Keratinocyte (primary cell): ENCODE data around the gene EIF3J. TPM values are rescaled to one million over a fixed set of nuclear protein-coding genes. Genes with fewer than 3 reads are reported as not detected.

Source experiments
- DNase-seq: peaks from one replicate; pipeline ENCODE4 v3.0.0-alpha.2; 2011; ENCODE audit warnings: low read depth, missing footprints, low spot score
- FAIRE-seq: peaks from 2 replicates; lab custom pipeline; 2011; peaks lifted over from hg19 to GRCh38; lab: Jason Lieb, UNC
- H2AFZ ChIP-seq: 2 replicates; pipeline ENCODE4 v1.6.0; 2012; ENCODE audit warnings: low read length, control low read depth, inconsistent platforms; ENCODE audit not compliant: control insufficient read depth
- H3K27ac ChIP-seq: 2 replicates; pipeline ENCODE4 v1.5.1; 2011; ENCODE audit warnings: low read length; ENCODE audit not compliant: control insufficient read depth, insufficient read depth
- H3K27me3 ChIP-seq: 3 replicates; pipeline ENCODE4 v1.6.0; 2011; ENCODE audit warnings: low read length; ENCODE audit not compliant: control insufficient read depth, insufficient read depth; ENCODE audit errors: extremely low read depth
- H3K36me3 ChIP-seq, 2 experiments: 2 replicates in 1 of 2; 3 replicates in 1 of 2; pipeline ENCODE4 v1.5.1; 2011; ENCODE audit warnings: low read length in 2 of 2, mild to moderate bottlenecking in 1 of 2; ENCODE audit not compliant: control insufficient read depth in 2 of 2, insufficient read depth in 2 of 2; ENCODE audit errors: extremely low read depth in 1 of 2
- H3K4me1 ChIP-seq: 3 replicates; pipeline ENCODE4 v1.5.1; 2011; ENCODE audit warnings: low read length; ENCODE audit not compliant: control insufficient read depth, insufficient read depth; ENCODE audit errors: extremely low read depth
- H3K4me2 ChIP-seq: 3 replicates; pipeline ENCODE4 v1.6.0; 2011; ENCODE audit warnings: low read depth, low read length; ENCODE audit not compliant: control insufficient read depth, insufficient read depth; ENCODE audit errors: extremely low read depth
- H3K4me3 ChIP-seq, 3 experiments: fragments of 200-600 bp in 1 of 3; sonication (generic) in 1 of 3; 2 replicates in 2 of 3; 3 replicates in 1 of 3; pipeline ENCODE4 v1.5.1; 2011 to 2016; ENCODE audit warnings: low read length in 3 of 3, mild to moderate bottlenecking in 3 of 3, control low read depth in 2 of 3, inconsistent platforms in 1 of 3, low read depth in 1 of 3, mixed read lengths in 1 of 3, mixed run types in 1 of 3, moderate library complexity in 1 of 3; ENCODE audit not compliant: control insufficient read depth in 2 of 3, insufficient read depth in 2 of 3; ENCODE audit errors: extremely low read depth in 1 of 3
- H3K79me2 ChIP-seq: 2 replicates; pipeline ENCODE4 v1.6.0; 2012; ENCODE audit warnings: low read length; ENCODE audit not compliant: control insufficient read depth, insufficient read depth
- H3K9ac ChIP-seq: 3 replicates; pipeline ENCODE4 v1.6.0; 2011; ENCODE audit warnings: low read length; ENCODE audit not compliant: control insufficient read depth, insufficient read depth; ENCODE audit errors: extremely low read depth
- H3K9me1 ChIP-seq: 3 replicates; pipeline ENCODE4 v1.6.0; 2011; ENCODE audit warnings: low read length; ENCODE audit not compliant: control insufficient read depth, insufficient read depth; ENCODE audit errors: extremely low read depth
- H3K9me3 ChIP-seq: 2 replicates; pipeline ENCODE4 v1.5.1; 2012; ENCODE audit warnings: low read depth, low read length; ENCODE audit not compliant: control insufficient read depth
- H4K20me1 ChIP-seq: 3 replicates; pipeline ENCODE4 v1.6.0; 2011; ENCODE audit warnings: low read length; ENCODE audit not compliant: control insufficient read depth, insufficient read depth; ENCODE audit errors: extremely low read depth
- CTCF ChIP-seq, 3 experiments: IDR thresholded peaks in 1 of 3; conservative IDR thresholded peaks in 1 of 3; optimal IDR thresholded peaks in 1 of 3; 2 replicates in 2 of 3; 3 replicates in 1 of 3; pipeline versions ENCODE3 to v1.5.1; 2011; ENCODE audit warnings: low read length in 3 of 3, mild to moderate bottlenecking in 3 of 3, moderate library complexity in 2 of 3, control low read depth in 1 of 3, inconsistent platforms in 1 of 3; ENCODE audit not compliant: insufficient read depth in 2 of 3; ENCODE audit errors: extremely low read depth in 1 of 3
- EZH2 ChIP-seq: IDR thresholded peaks from one replicate; pipeline ENCODE4 v1.6.1; 2012; ENCODE audit warnings: inconsistent platforms, mild to moderate bottlenecking, low read length, moderate library complexity
- dilution Hi-C: fragments of 300-500 bp; cut with MboI; formaldehyde crosslinking; loops from one replicate; pipeline ENCODE4 v1.7.0; 2020; ENCODE audit warnings: low sequenced_read_pairs; ENCODE audit not compliant: extremely low pct_ligation_motif_present
- polyA plus RNA-seq, 5 experiments: library from polyadenylated mRNA; depleted of rRNA in 3 of 5; stranded (reverse) in 3 of 5; stranded (forward) in 1 of 5; unstranded in 1 of 5; fragments of >200 nt; gene quantifications; 1 replicate in 1 of 5; 2 replicates in 3 of 5; 3 replicates in 1 of 5; pipeline versions ENCODE4 v1.2.1 to v1.2.3, GENCODE V29; 2011 to 2012; ENCODE audit warnings: missing spikeins in 2 of 5, low read depth in 1 of 5, low replicate concordance in 1 of 5

Gene EIF3J
- polyA plus RNA-seq, 1 donor (not counting 4 experiments of a cell fraction or from before 2014, with no cell fraction given), result 99.4 TPM

- Histone ChIP-seq H3K27me3 (no peaks in the 10 kb centered on the region), H3K79me2 (no peaks in the 10 kb centered on the region), H3K9me1 (no peaks in the 10 kb centered on the region), H3K9ac (no peak overlapping the region), H3K27ac (no peak overlapping the region), H4K20me1 (no peaks in the 10 kb centered on the region), H3K36me3 (peaks cover 5 to 19% of the 10 kb centered on the region in 2 experiments), H3K4me1 (no peaks in the 10 kb centered on the region), H3K9me3 (no peaks in the 10 kb centered on the region), H3K4me2 (no peak overlapping the region), H3K4me3 (no peak overlapping the region), H2AFZ (no peak overlapping the region)
- no peak for FAIRE-seq
- dilution Hi-C loops, result no loop called here
- DNase-seq, result no peak
- no peak for TF ChIP-seq CTCF (optimal IDR thresholded peaks at IDR 0.05 in 1 of 3, IDR thresholded peaks at IDR 0.05 in 1 of 3, conservative IDR thresholded peaks at IDR 0.05 in 1 of 3; ENCODE audit: extremely low read depth in 1 of 3, insufficient read depth in 2 of 3, low read length in 3 of 3)
- no peak for TF ChIP-seq EZH2
Observed at GRCh38 chr15:44598892-44599291, 61.9 kb downstream of the EIF3J start.

- H3K4me3 ChIP-seq, result no peak overlapping the region
- no peaks in the 10 kb centered on the region for H3K4me1 ChIP-seq
- no peak for FAIRE-seq
- H3K9me3 ChIP-seq, result no peaks in the 10 kb centered on the region
- H3K9ac ChIP-seq, result no peak overlapping the region
- no peak overlapping the region for H2AFZ ChIP-seq
- TF ChIP-seq CTCF (optimal IDR thresholded peaks at IDR 0.05 in 1 of 3, IDR thresholded peaks at IDR 0.05 in 1 of 3, conservative IDR thresholded peaks at IDR 0.05 in 1 of 3; ENCODE audit: extremely low read depth in 1 of 3, insufficient read depth in 2 of 3, low read length in 3 of 3) (no peak), EZH2 (no peak)
- H4K20me1 ChIP-seq, result no peaks in the 10 kb centered on the region
- H3K4me2 ChIP-seq, result no peak overlapping the region
- peaks cover 7 to 16% of the 10 kb centered on the region in 2 experiments for H3K36me3 ChIP-seq
- H3K79me2 ChIP-seq, result no peaks in the 10 kb centered on the region
- no peak overlapping the region for H3K27ac ChIP-seq
- dilution Hi-C loops, result no loop called here
- no peak for DNase-seq
- H3K9me1 ChIP-seq, result no peaks in the 10 kb centered on the region
- H3K27me3 ChIP-seq, result no peaks in the 10 kb centered on the region
Observed at GRCh38 chr15:44603126-44603525, 66.2 kb downstream of the EIF3J start.
